ENCODE measurements around the gene THEMIS2. TPM values are rescaled to one million over a fixed set of nuclear protein-coding genes. Genes with fewer than 3 reads are reported as not detected.
A peak's percentile ranks its signal among the peaks of the same experiment; 100 is the strongest.

THEMIS2 gene
- total RNA-seq, 2 donors from 2014 or later, result 4.6 to 21.0 TPM

GRCh38 chr1:27931759-27932158, 59.4 kb downstream of the THEMIS2 start:
- Histone ChIP-seq H3K9me3 (no peaks in the 10 kb centered on the region), H3K36me3 (replicated peaks in 1 of 2; ENCODE audit: insufficient read depth in 1 of 2, low read depth in 2 of 2) (no peaks in the 10 kb centered on the region), H3K27ac (no peak overlapping the region), H3K27me3 (no peaks in the 10 kb centered on the region), H3K4me3 (no peak overlapping the region), H3K4me1 (peaks cover 14% of the 10 kb centered on the region)
- intact Hi-C loops (cut with DNase I), result no loop called here
- DNase-seq (no peak), ATAC-seq (no peak)
- no peak for TF ChIP-seq POLR2A (IDR thresholded peaks at IDR 0.05)
- no peak for TF ChIP-seq CTCF (IDR thresholded peaks at IDR 0.05)
- 69 to 97% methylated on average over 4 of the region's 4 CpGs for WGBS, 2 donors

- Histone ChIP-seq H3K36me3 (replicated peaks in 1 of 2; ENCODE audit: insufficient read depth in 1 of 2, low read depth in 2 of 2) (no peaks in the 10 kb centered on the region), H3K4me3 (peak within 1 kb of the TSS in 1 of 2 donors; percentile 34), H3K4me1 (peaks cover 14% of the 10 kb centered on the region), H3K27ac (peak within 1 kb of the TSS; percentile 45 to 69 (median 56)), H3K27me3 (no peaks in the 10 kb centered on the region), H3K9me3 (no peaks in the 10 kb centered on the region)
- WGBS, 2 donors, result 1 to 3% methylated on average over 10 to 16 of the region's 16 CpGs
- peak; percentile 89 for ATAC-seq
- DNase-seq, result peak; percentile 67 to 86 (median 83)
- intact Hi-C loops (cut with DNase I), result no loop called here
- TF ChIP-seq POLR2A (IDR thresholded peaks at IDR 0.05) (peak; percentile 50 to 79 (median 74)), CTCF (IDR thresholded peaks at IDR 0.05) (peak in 5 of 7 experiments; percentile 7 to 52 (median 45))
These were observed 62.6 kb downstream of the THEMIS2 start, which contains the start of gene SMPDL3B for GRCh38 chr1:27934818-27935549. SMPDL3B (plus strand) TSS chr1:27935000; CDS start chr1:27935184, 184 bp downstream.

GRCh38 chr1:27935721-27936120, 63.4 kb downstream of the THEMIS2 start:
- no peaks in the 10 kb centered on the region for H3K9me3 ChIP-seq
- peak overlapping the region in 1 of 2 donors; percentile 34 for H3K4me3 ChIP-seq
- whole genome bisulfite sequencing, 2 donors, result 21 to 33% methylated on average over 7 to 8 of the region's 8 CpGs
- DNase-seq, result peak in 1 of 4 donors; percentile 10
- no peaks in the 10 kb centered on the region for H3K36me3 ChIP-seq (replicated peaks in 1 of 2; ENCODE audit: insufficient read depth in 1 of 2, low read depth in 2 of 2)
- H3K27ac ChIP-seq, result no peak overlapping the region
- no peaks in the 10 kb centered on the region for H3K27me3 ChIP-seq
- TF ChIP-seq CTCF (IDR thresholded peaks at IDR 0.05), result no peak
- intact Hi-C loops (cut with DNase I), result no loop called here
- H3K4me1 ChIP-seq, result peaks cover 14% of the 10 kb centered on the region
- peak; percentile 10 for ATAC-seq

Small RNAs within 50 kb of the gene (small RNA-seq; reads per million reads assigned to genes)
- gene RNU6-1245P (not detected), gene SCARNA1 (5.0 reads per million, percentile 87 among the genes with 10 or more reads in this experiment)

Other genes with a start within 250 kb of the THEMIS2 start
- gene FGR, start 237.4 kb upstream of the THEMIS2 start, total RNA-seq, result 1 to 10 TPM; 3.0 to 5.4 TPM
- gene IFI6, start 200.4 kb upstream of the THEMIS2 start, total RNA-seq, result 10 to 100 TPM; 54.0 to 58.0 TPM
- gene FAM76A, start 146.6 kb upstream of the THEMIS2 start, total RNA-seq, result 1 to 10 TPM; 5.4 to 7.6 TPM
- gene STX12, start 99.3 kb upstream of the THEMIS2 start, total RNA-seq, result 10 to 100 TPM; 22.6 to 26.7 TPM
- 10 to 100 TPM in 1 of 2 donors, 1 to 10 TPM in 1; 8.9 to 11.2 TPM for gene PPP1R8, start 41.8 kb upstream of the THEMIS2 start, total RNA-seq
- gene RPA2, start 42.0 kb downstream of the THEMIS2 start, total RNA-seq, result 10 to 100 TPM in 1 of 2 donors, 1 to 10 TPM in 1; 4.6 to 23.3 TPM
- gene SMPDL3B, start 62.5 kb downstream of the THEMIS2 start, total RNA-seq, result 10 to 100 TPM; 18.8 to 28.0 TPM
- 10 to 100 TPM in 1 of 2 donors, 1 to 10 TPM in 1; 7.9 to 14.5 TPM for gene XKR8, start 87.4 kb downstream of the THEMIS2 start, total RNA-seq
- 10 to 100 TPM in 1 of 2 donors, 1 to 10 TPM in 1; 7.8 to 15.5 TPM for gene EYA3, start 216.1 kb downstream of the THEMIS2 start, total RNA-seq